Rectal smooth muscle tissue (tissue), 1 donor: ENCODE results near the gene GRIN2C.

ENCODE experiments used
- H3K27ac ChIP-seq: one replicate; pipeline ENCODE4 v1.7.0; 2013; ENCODE audit warnings: low read depth, low read length, inconsistent platforms
- H3K27me3 ChIP-seq: one replicate; pipeline ENCODE4 v1.7.0; 2013; ENCODE audit warnings: low read length; ENCODE audit not compliant: control insufficient read depth, insufficient read depth
- H3K36me3 ChIP-seq: one replicate; pipeline ENCODE4 v1.7.0; 2013; ENCODE audit warnings: low read length; ENCODE audit not compliant: control insufficient read depth, insufficient read depth
- H3K4me1 ChIP-seq: one replicate; pipeline ENCODE4 v1.7.0; 2013; ENCODE audit warnings: low read length; ENCODE audit not compliant: control insufficient read depth, insufficient read depth
- H3K4me3 ChIP-seq: one replicate; pipeline ENCODE4 v1.7.0; 2013; ENCODE audit warnings: low read length
- H3K9ac ChIP-seq: one replicate; pipeline ENCODE4 v1.7.0; 2013; ENCODE audit warnings: low read length

Gene GRIN2C

GRCh38 chr17:74866198-74866835 is 6.6 kb upstream of the GRIN2C start:
- H3K9ac ChIP-seq: no peak overlapping the region
- H3K4me1 ChIP-seq: no peaks in the 10 kb centered on the region

GRCh38 chr17:74865504-74866197 is 6.0 kb upstream of the GRIN2C start:
- Histone ChIP-seq H3K4me1 (no peaks in the 10 kb centered on the region), H3K9ac (no peak overlapping the region)

More at GRCh38 chr17:74866198-74866835, 6.6 kb upstream of the GRIN2C start:
- Histone ChIP-seq H3K27me3 (peaks cover 6% of the 10 kb centered on the region), H3K36me3 (no peaks in the 10 kb centered on the region), H3K4me3 (no peak overlapping the region), H3K27ac (no peak overlapping the region)

GRCh38 chr17:74864866-74865395 is 5.2 kb upstream of the GRIN2C start:
- no peak overlapping the region for H3K27ac ChIP-seq
- H3K9ac ChIP-seq: no peak overlapping the region
- no peaks in the 10 kb centered on the region for H3K36me3 ChIP-seq
- H3K27me3 ChIP-seq: peaks cover 18% of the 10 kb centered on the region
- H3K4me3 ChIP-seq: no peak overlapping the region
- H3K4me1 ChIP-seq: no peaks in the 10 kb centered on the region

More at GRCh38 chr17:74865504-74866197, 6.0 kb upstream of the GRIN2C start:
- Histone ChIP-seq H3K27me3 (peaks cover 11% of the 10 kb centered on the region), H3K36me3 (no peaks in the 10 kb centered on the region), H3K4me3 (no peak overlapping the region), H3K27ac (no peak overlapping the region)

- no peak overlapping the region for H3K27ac ChIP-seq
- H3K36me3 ChIP-seq: no peaks in the 10 kb centered on the region
- H3K4me1 ChIP-seq: no peaks in the 10 kb centered on the region
- no peak overlapping the region for H3K9ac ChIP-seq
- H3K27me3 ChIP-seq: peaks cover 18% of the 10 kb centered on the region
- H3K4me3 ChIP-seq: no peak overlapping the region
These were observed 4.7 kb upstream of the GRIN2C start for GRCh38 chr17:74864297-74864865.

GRCh38 chr17:74863420-74864296 is 4.0 kb upstream of the GRIN2C start:
- H3K36me3 ChIP-seq: no peaks in the 10 kb centered on the region
- no peaks in the 10 kb centered on the region for H3K4me1 ChIP-seq
- no peak overlapping the region for H3K9ac ChIP-seq
- H3K27me3 ChIP-seq: peaks cover 22% of the 10 kb centered on the region
- no peak overlapping the region for H3K4me3 ChIP-seq
- H3K27ac ChIP-seq: no peak overlapping the region

GRCh38 chr17:74862919-74863318 is 3.2 kb upstream of the GRIN2C start:
- Histone ChIP-seq H3K9ac (no peak overlapping the region), H3K36me3 (no peaks in the 10 kb centered on the region), H3K27me3 (peaks cover 24% of the 10 kb centered on the region), H3K27ac (no peak overlapping the region), H3K4me1 (no peaks in the 10 kb centered on the region), H3K4me3 (no peak overlapping the region)

GRCh38 chr17:74862108-74862901 is 2.6 kb upstream of the GRIN2C start:
- Histone ChIP-seq H3K4me3 (peak overlapping the region; percentile 22), H3K27ac (no peak overlapping the region), H3K9ac (no peak overlapping the region), H3K36me3 (no peaks in the 10 kb centered on the region), H3K4me1 (no peaks in the 10 kb centered on the region), H3K27me3 (peaks cover 24% of the 10 kb centered on the region)

GRCh38 chr17:74861662-74862107 is 2.0 kb upstream of the GRIN2C start:
- Histone ChIP-seq H3K4me1 (no peaks in the 10 kb centered on the region), H3K9ac (no peak overlapping the region), H3K27ac (no peak overlapping the region), H3K36me3 (no peaks in the 10 kb centered on the region), H3K27me3 (peaks cover 27% of the 10 kb centered on the region), H3K4me3 (peak overlapping the region; percentile 22)

- Histone ChIP-seq H3K27me3 (peaks cover 27% of the 10 kb centered on the region), H3K4me3 (peak overlapping the region; percentile 30), H3K36me3 (no peaks in the 10 kb centered on the region), H3K9ac (no peak overlapping the region), H3K27ac (no peak overlapping the region), H3K4me1 (no peaks in the 10 kb centered on the region)
These were observed 1.4 kb upstream of the GRIN2C start for GRCh38 chr17:74860872-74861661.

GRCh38 chr17:74860229-74860871 is 665 bp upstream of the GRIN2C start:
- no peak overlapping the region for H3K27ac ChIP-seq

More at GRCh38 chr17:74860229-74860871, 665 bp upstream of the GRIN2C start:
- H3K4me1 ChIP-seq: no peaks in the 10 kb centered on the region
- peaks cover 27% of the 10 kb centered on the region for H3K27me3 ChIP-seq
- peak overlapping the region; percentile 30 for H3K4me3 ChIP-seq
- H3K9ac ChIP-seq: no peak overlapping the region
- H3K36me3 ChIP-seq: no peaks in the 10 kb centered on the region
